HCT116 (cell line): Measurements from ENCODE around the gene SORCS2. TPM values are rescaled to one million over a fixed set of nuclear protein-coding genes. Genes with fewer than 3 reads are reported as not detected.

Experiments used
- ATAC-seq: fragments of 200-7000 bp; cut with Tn5 transposase; 2 replicates; pipeline ENCODE4 v1.9.1; 2020; ENCODE audit warnings: mild to moderate bottlenecking, moderate library complexity
- BruUV-seq: library from RNA; stranded (reverse); fragments of 400-500 nt; replicated peaks from 2 replicates; lab custom pipeline; 2021; lab: Mats Ljungman, UMichigan
- CTCF ChIA-PET: fragments of 300-600 bp; sonication (Branson Sonifier 250); formaldehyde crosslinking; loops from one replicate; lab custom pipeline; 2021; ENCODE audit warnings: antibody characterized with exemption; lab: Charles Lee
- POLR2A ChIA-PET: fragments of 300-600, 350-600 bp; sonication (Branson Sonifier 250); formaldehyde crosslinking; loops from one replicate; lab custom pipeline; 2021; ENCODE audit warnings: antibody characterized with exemption; lab: Charles Lee
- RAD21 ChIA-PET, 2 experiments: fragments of 300-600 bp; sonication (Branson Sonifier 250); formaldehyde crosslinking; loops; one replicate each; lab custom pipeline; 2023; ENCODE audit warnings: low total read pairs in 2 of 2; ENCODE audit not compliant: uncharacterized antibody in 2 of 2, unreplicated experiment in 2 of 2, low non-redundant PET in 1 of 2; lab: Charles Lee
- DNase-seq: peaks from one replicate; pipeline ENCODE4 v3.0.0-alpha.2; 2010; ENCODE audit warnings: low read depth, low spot score
- H2AFZ ChIP-seq: fragments of 200-600 bp; shearing (Covaris generic), sonication (generic); 2 replicates; pipeline ENCODE4 v1.6.1; 2017; ENCODE audit warnings: low read depth, mixed run types, mixed read lengths, antibody characterized with exemption, low read length; ENCODE audit not compliant: poor library complexity, severe bottlenecking
- H3K27ac ChIP-seq: 2 replicates; pipeline ENCODE4 v1.5.1; 2012; ENCODE audit warnings: low read depth, low read length
- H3K27me3 ChIP-seq: fragments of 200-600 bp; sonication (generic); 2 replicates; pipeline ENCODE4 v1.6.1; 2016; ENCODE audit warnings: mixed run types, low read length, mixed read lengths; ENCODE audit not compliant: insufficient read depth
- H3K36me3 ChIP-seq, 2 experiments: fragments of 200-500 bp in 1 of 2; fragments of 200-600 bp in 1 of 2; sonication (Bioruptor generic) in 1 of 2; sonication (generic) in 1 of 2; 2 replicates each; pipeline versions ENCODE4 v1.5.1 to v1.6.1; 2014 to 2016; ENCODE audit warnings: low read length in 2 of 2, inconsistent platforms in 1 of 2, mixed read lengths in 1 of 2, mixed run types in 1 of 2; ENCODE audit not compliant: insufficient read depth in 2 of 2, control insufficient read depth in 1 of 2
- H3K4me1 ChIP-seq, 2 experiments: fragments of 200-600 bp in 1 of 2; sonication (generic) in 1 of 2; 2 replicates each; pipeline versions ENCODE4 v1.5.1 to v1.6.1; 2012 to 2017; ENCODE audit warnings: low read length in 2 of 2, inconsistent platforms in 1 of 2, mild to moderate bottlenecking in 1 of 2, mixed read lengths in 1 of 2, mixed run types in 1 of 2, moderate library complexity in 1 of 2; ENCODE audit not compliant: insufficient read depth in 2 of 2, control insufficient read depth in 1 of 2
- H3K4me2 ChIP-seq: fragments of 200-600 bp; sonication (generic); 2 replicates; pipeline ENCODE4 v1.6.1; 2017; ENCODE audit warnings: mixed run types, low read length, mixed read lengths
- H3K4me3 ChIP-seq, 2 experiments: fragments of 200-600 bp in 1 of 2; sonication (generic) in 1 of 2; replicated peaks in 1 of 2; 2 replicates each; pipeline ENCODE4 v1.5.1; 2011 to 2016; ENCODE audit warnings: low read length in 2 of 2, control low read depth in 1 of 2, low read depth in 1 of 2, mild to moderate bottlenecking in 1 of 2, mixed read lengths in 1 of 2, mixed run types in 1 of 2
- H3K79me2 ChIP-seq: fragments of 200-600 bp; sonication (generic); 2 replicates; pipeline ENCODE4 v1.6.1; 2017; ENCODE audit warnings: mild to moderate bottlenecking, mixed run types, low read length, moderate library complexity, mixed read lengths; ENCODE audit not compliant: insufficient read depth
- H3K9ac ChIP-seq: fragments of 200-600 bp; sonication (generic); 2 replicates; pipeline ENCODE4 v1.6.1; 2016; ENCODE audit warnings: low read length, mixed read lengths
- H3K9me2 ChIP-seq: fragments of 200-600 bp; sonication (generic), shearing (Covaris generic); 2 replicates; pipeline ENCODE4 v1.6.1; 2017; ENCODE audit warnings: mixed run types, mild to moderate bottlenecking, moderate library complexity; ENCODE audit not compliant: insufficient read depth
- H3K9me3 ChIP-seq, 2 experiments: fragments of 200-500 bp in 1 of 2; fragments of 200-600 bp in 1 of 2; sonication (Bioruptor generic) in 1 of 2; sonication (generic) in 1 of 2; 2 replicates each; pipeline ENCODE4 v1.6.1; 2014 to 2017; ENCODE audit warnings: low read length in 2 of 2, mixed read lengths in 2 of 2, inconsistent platforms in 1 of 2, low read depth in 1 of 2, mild to moderate bottlenecking in 1 of 2, mixed run types in 1 of 2, moderate library complexity in 1 of 2; ENCODE audit not compliant: control insufficient read depth in 1 of 2, insufficient read depth in 1 of 2
- H4K20me1 ChIP-seq: fragments of 200-600 bp; sonication (generic), shearing (Covaris generic); 2 replicates; pipeline ENCODE4 v1.6.1; 2017; ENCODE audit warnings: mixed run types, mild to moderate bottlenecking, moderate library complexity; ENCODE audit not compliant: insufficient read depth
- CBX3 ChIP-seq: IDR thresholded peaks from 2 replicates; pipeline ENCODE4 v1.6.1; 2012; ENCODE audit warnings: low read depth
- CEBPB ChIP-seq: IDR thresholded peaks from 2 replicates; pipeline ENCODE4 v1.6.1; 2012; ENCODE audit warnings: low read depth
- EGR1 ChIP-seq: IDR thresholded peaks from 2 replicates; pipeline ENCODE4 v1.6.1; 2012; ENCODE audit warnings: low read depth
- ELF1 ChIP-seq: IDR thresholded peaks from 2 replicates; pipeline ENCODE4 v1.6.1; 2012; ENCODE audit warnings: low read depth, borderline replicate concordance
- EZH2 ChIP-seq: fragments of 200-600 bp; sonication (generic); IDR thresholded peaks from 2 replicates; pipeline ENCODE4 v1.6.1; 2017; ENCODE audit warnings: antibody characterized with exemption, mixed run types
- EZH2phosphoT487 ChIP-seq: fragments of 200-600 bp; IDR thresholded peaks from 2 replicates; pipeline ENCODE4 v1.6.1; 2018; ENCODE audit warnings: antibody characterized with exemption, borderline replicate concordance
- FOSL1 ChIP-seq: IDR thresholded peaks from 2 replicates; pipeline ENCODE4 v1.6.1; 2012; ENCODE audit warnings: low read depth
- JUND ChIP-seq: IDR thresholded peaks from 2 replicates; pipeline ENCODE4 v1.6.1; 2012
- POLR2AphosphoS5 ChIP-seq: IDR thresholded peaks from 2 replicates; pipeline ENCODE4 v1.6.1; 2011; ENCODE audit warnings: mild to moderate bottlenecking, low read depth, low read length, moderate library complexity
- RAD21 ChIP-seq: IDR thresholded peaks from 2 replicates; pipeline ENCODE4 v1.6.1; 2012; ENCODE audit warnings: low read depth, mild to moderate bottlenecking
- SIN3A ChIP-seq: IDR thresholded peaks from 2 replicates; pipeline ENCODE4 v1.6.1; 2012; ENCODE audit warnings: low read depth
- SRF ChIP-seq: IDR thresholded peaks from 2 replicates; pipeline ENCODE4 v1.6.1; 2012; ENCODE audit warnings: low read depth
- TCF7L2 ChIP-seq: IDR thresholded peaks from 2 replicates; pipeline ENCODE4 v1.7.0; 2011; ENCODE audit warnings: borderline replicate concordance, inconsistent platforms; ENCODE audit not compliant: insufficient read depth, insufficient read length; ENCODE audit errors: extremely low read depth
- YY1 ChIP-seq: IDR thresholded peaks from 2 replicates; pipeline ENCODE4 v1.6.1; 2011; ENCODE audit warnings: low read length, low read depth, moderate library complexity, mild to moderate bottlenecking; ENCODE audit not compliant: insufficient replicate concordance; ENCODE audit errors: extremely low read depth
- ZFX ChIP-seq: fragments of 450-650 bp; IDR thresholded peaks from 2 replicates; pipeline ENCODE4 v1.6.1; 2017
- ZNF274 ChIP-seq: fragments of 200-500 bp; sonication (Bioruptor generic); IDR thresholded peaks from 2 replicates; pipeline ENCODE4 v1.6.1; 2014; ENCODE audit warnings: mild to moderate bottlenecking, low read depth, low read length, inconsistent platforms
- intact Hi-C: fragments of 100-400 bp; cut with micrococcal nuclease; formaldehyde crosslinking; loops from 2 replicates; pipeline ENCODE4 v1.10.0; 2022
- total RNA-seq: library from RNA; stranded (reverse); gene quantifications from one replicate; pipeline ENCODE4 v1.2.1, GENCODE V29; 2021; ENCODE audit not compliant: unreplicated experiment
- TF ChIP-seq, protein P1 (sequence below): IDR thresholded peaks from 2 replicates; pipeline ENCODE4 v1.6.1; 2012
- TF ChIP-seq, protein P2 (sequence below): IDR thresholded peaks from 2 replicates; pipeline ENCODE4 v1.6.1; 2012
- TF ChIP-seq, protein P3 (sequence below), 3 experiments: fragments of 200-600 bp in 1 of 3; sonication (generic) in 1 of 3; IDR thresholded peaks in 2 of 3; conservative IDR thresholded peaks in 1 of 3; 2 replicates each; pipeline ENCODE4 v1.5.1; 2012 to 2017; ENCODE audit warnings: low read depth in 2 of 3, low read length in 2 of 3, antibody characterized with exemption in 1 of 3, borderline replicate concordance in 1 of 3, control low read depth in 1 of 3, mild to moderate bottlenecking in 1 of 3, mixed read lengths in 1 of 3, mixed run types in 1 of 3, moderate library complexity in 1 of 3; ENCODE audit not compliant: insufficient read depth in 1 of 3

Gene SORCS2
- total RNA-seq, 1 experiment from 2014 or later, result 0.37 TPM

DNA sequence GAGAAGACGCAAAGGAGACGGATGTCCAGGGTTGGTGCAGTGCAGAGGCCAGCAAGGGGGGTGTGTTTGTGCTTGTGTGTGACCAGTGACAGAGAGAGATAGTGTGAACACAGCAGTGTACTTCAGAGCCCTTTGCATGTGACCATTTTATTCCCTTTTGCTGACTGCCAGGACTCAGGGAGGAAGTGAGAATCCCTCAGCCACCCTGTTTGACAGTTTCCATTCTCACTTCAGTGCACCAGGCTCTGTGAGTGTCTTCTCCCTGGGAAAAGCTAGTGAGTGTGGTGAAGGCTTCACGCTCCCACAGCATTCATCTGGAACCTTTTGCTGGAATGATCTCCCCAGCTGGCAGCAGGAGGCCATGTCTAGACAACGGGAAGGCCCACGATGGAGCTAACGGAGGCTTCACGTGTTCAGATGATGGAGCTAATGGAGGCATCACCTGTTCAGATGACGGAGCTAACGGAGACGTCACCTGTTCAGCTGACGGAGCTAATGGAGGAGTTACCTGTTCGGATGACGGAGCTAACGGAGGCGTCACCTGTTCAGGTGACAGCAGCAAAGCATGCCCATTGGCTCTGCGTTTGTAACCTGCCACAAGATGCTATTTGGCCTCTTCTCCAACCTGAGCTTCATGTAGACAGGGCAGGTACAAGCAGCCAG, 551.9 kb downstream of the SORCS2 start:
- no peak for TF ChIP-seq YY1
- no peak for TF ChIP-seq CBX3
- TF ChIP-seq, protein P1, sequence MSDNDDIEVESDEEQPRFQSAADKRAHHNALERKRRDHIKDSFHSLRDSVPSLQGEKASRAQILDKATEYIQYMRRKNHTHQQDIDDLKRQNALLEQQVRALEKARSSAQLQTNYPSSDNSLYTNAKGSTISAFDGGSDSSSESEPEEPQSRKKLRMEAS, result no peak
- no peak for TF ChIP-seq ZFX
- no peak for TF ChIP-seq EZH2
- no peak for TF ChIP-seq SRF
- TF ChIP-seq JUND, result no peak
- POLR2A ChIA-PET, result no interaction called here
- Histone ChIP-seq H4K20me1 (no peaks in the 10 kb centered on the region), H3K4me2 (no peak overlapping the region), H3K27ac (no peak overlapping the region), H3K79me2 (no peaks in the 10 kb centered on the region), H3K4me3 (no peak overlapping the region), H3K9ac (no peak overlapping the region), H3K9me2 (no peaks in the 10 kb centered on the region), H3K9me3 (no peaks in the 10 kb centered on the region), H3K4me1 (peaks cover 0 to 9% of the 10 kb centered on the region in 2 experiments; a peak in 2 of 4 replicates), H3K36me3 (no peaks in the 10 kb centered on the region), H3K27me3 (no peaks in the 10 kb centered on the region), H2AFZ (no peak overlapping the region)
- intact Hi-C loops, result no loop called here
- DNase-seq (no peak), ATAC-seq (no peak)
- CTCF ChIA-PET, result no interaction called here
- BruUV-seq, result no TSS peak
- RAD21 ChIA-PET, result no interaction called here

DNA sequence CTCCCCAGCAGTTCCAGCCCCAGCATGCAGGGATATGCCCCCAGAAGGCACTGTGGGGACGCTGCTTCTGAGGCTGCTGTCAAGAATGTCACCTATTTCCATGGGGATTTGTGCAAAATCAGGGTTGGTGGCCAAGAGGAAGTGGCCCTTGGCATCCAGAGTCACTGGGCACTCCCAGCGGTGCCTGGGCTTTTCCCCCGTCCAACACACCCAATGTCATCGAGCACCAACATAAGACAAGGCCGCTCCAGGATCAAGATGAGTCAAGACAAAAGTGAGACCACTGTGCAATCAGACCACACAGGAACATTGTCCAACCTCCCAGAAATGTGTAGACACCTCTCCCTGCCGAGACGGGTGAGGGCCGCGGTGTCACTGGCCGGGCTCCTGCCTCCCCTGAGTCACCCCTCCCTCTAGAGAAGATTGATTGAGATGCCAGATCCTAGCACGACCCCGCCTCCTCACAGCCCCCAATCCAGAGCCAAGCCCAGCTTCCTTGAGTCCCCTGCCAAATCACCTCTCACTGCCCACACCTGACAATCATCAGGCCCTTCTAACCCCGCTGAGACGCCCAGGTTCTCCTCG, 553.1 kb downstream of the SORCS2 start:
- Histone ChIP-seq H2AFZ (no peak overlapping the region), H3K4me1 (peaks cover 9 to 20% of the 10 kb centered on the region in 2 experiments), H3K27ac (no peak overlapping the region), H3K27me3 (no peaks in the 10 kb centered on the region), H4K20me1 (no peaks in the 10 kb centered on the region), H3K9me2 (no peaks in the 10 kb centered on the region), H3K4me3 (no peak overlapping the region), H3K4me2 (no peak overlapping the region), H3K9me3 (no peaks in the 10 kb centered on the region), H3K79me2 (no peaks in the 10 kb centered on the region), H3K9ac (no peak overlapping the region), H3K36me3 (no peaks in the 10 kb centered on the region)
- BruUV-seq, result no TSS peak
- CTCF ChIA-PET, result no interaction called here
- RAD21 ChIA-PET, result no interaction called here
- DNase-seq, result no peak
- ATAC-seq, result no peak
- POLR2A ChIA-PET, result no interaction called here
- intact Hi-C loops, result no loop called here
- TF ChIP-seq CBX3 (no peak), ZNF274 (no peak), CEBPB (no peak), SIN3A (no peak), POLR2AphosphoS5 (no peak), TCF7L2 (no peak), SRF (no peak), EGR1 (no peak), RAD21 (no peak), ELF1 (no peak), EZH2phosphoT487 (no peak), FOSL1 (no peak)
- TF ChIP-seq, protein P2, sequence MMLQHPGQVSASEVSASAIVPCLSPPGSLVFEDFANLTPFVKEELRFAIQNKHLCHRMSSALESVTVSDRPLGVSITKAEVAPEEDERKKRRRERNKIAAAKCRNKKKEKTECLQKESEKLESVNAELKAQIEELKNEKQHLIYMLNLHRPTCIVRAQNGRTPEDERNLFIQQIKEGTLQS, result no peak
- TF ChIP-seq, protein P3, sequence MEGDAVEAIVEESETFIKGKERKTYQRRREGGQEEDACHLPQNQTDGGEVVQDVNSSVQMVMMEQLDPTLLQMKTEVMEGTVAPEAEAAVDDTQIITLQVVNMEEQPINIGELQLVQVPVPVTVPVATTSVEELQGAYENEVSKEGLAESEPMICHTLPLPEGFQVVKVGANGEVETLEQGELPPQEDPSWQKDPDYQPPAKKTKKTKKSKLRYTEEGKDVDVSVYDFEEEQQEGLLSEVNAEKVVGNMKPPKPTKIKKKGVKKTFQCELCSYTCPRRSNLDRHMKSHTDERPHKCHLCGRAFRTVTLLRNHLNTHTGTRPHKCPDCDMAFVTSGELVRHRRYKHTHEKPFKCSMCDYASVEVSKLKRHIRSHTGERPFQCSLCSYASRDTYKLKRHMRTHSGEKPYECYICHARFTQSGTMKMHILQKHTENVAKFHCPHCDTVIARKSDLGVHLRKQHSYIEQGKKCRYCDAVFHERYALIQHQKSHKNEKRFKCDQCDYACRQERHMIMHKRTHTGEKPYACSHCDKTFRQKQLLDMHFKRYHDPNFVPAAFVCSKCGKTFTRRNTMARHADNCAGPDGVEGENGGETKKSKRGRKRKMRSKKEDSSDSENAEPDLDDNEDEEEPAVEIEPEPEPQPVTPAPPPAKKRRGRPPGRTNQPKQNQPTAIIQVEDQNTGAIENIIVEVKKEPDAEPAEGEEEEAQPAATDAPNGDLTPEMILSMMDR (IDR thresholded peaks at IDR 0.05 in 2 of 3, conservative IDR thresholded peaks at IDR 0.05 in 1 of 3; ENCODE audit: borderline replicate concordance in 1 of 3, insufficient read depth in 1 of 3, low read depth in 2 of 3, low read length in 2 of 3), result no peak
- TF ChIP-seq, protein P1, result no peak
